ENCODE data around the gene IGF2R.
"Not testable (repeated sequence)": the region's sequence is repeated elsewhere in the genome, so short reads cannot be mapped to it uniquely, and the experiment has no call there.

The IGF2R gene

GRCh38 chr6:160092176-160092575, 123.3 kb downstream of the IGF2R start:
- H3K27me3 Mint-ChIP-seq (ENCODE audit: low read depth); H3K4me3 Mint-ChIP-seq; H3K9me3 Mint-ChIP-seq; H3K4me1 Mint-ChIP-seq (ENCODE audit: low read depth); H3K27ac Mint-ChIP-seq: not testable (repeated sequence)
- peaks cover 55% of the 10 kb centered on the region for H3K36me3 Mint-ChIP-seq (ENCODE audit: low read depth)

GRCh38 chr6:160092602-160093001, 123.7 kb downstream of the IGF2R start:
- H3K36me3 Mint-ChIP-seq (ENCODE audit: low read depth) = peaks cover 58% of the 10 kb centered on the region

GRCh38 chr6:160093061-160093460, 124.2 kb downstream of the IGF2R start:
- Mint-ChIP-seq H3K4me3 (no peak overlapping the region), H3K9me3 (no peaks in the 10 kb centered on the region), H3K27me3 (ENCODE audit: low read depth) (no peaks in the 10 kb centered on the region), H3K27ac (no peak overlapping the region), H3K36me3 (ENCODE audit: low read depth) (peaks cover 60% of the 10 kb centered on the region), H3K4me1 (ENCODE audit: low read depth) (peaks cover 3% of the 10 kb centered on the region)

More at GRCh38 chr6:160092602-160093001, 123.7 kb downstream of the IGF2R start:
- no peaks in the 10 kb centered on the region for H3K27me3 Mint-ChIP-seq (ENCODE audit: low read depth)
- peaks cover 3% of the 10 kb centered on the region for H3K4me1 Mint-ChIP-seq (ENCODE audit: low read depth)
- H3K4me3 Mint-ChIP-seq = no peak overlapping the region
- no peak overlapping the region for H3K27ac Mint-ChIP-seq
- no peaks in the 10 kb centered on the region for H3K9me3 Mint-ChIP-seq

GRCh38 chr6:160093946-160094345, 125.1 kb downstream of the IGF2R start:
- Mint-ChIP-seq H3K4me1 (ENCODE audit: low read depth) (peaks cover 6% of the 10 kb centered on the region), H3K4me3 (no peak overlapping the region), H3K27me3 (ENCODE audit: low read depth) (no peaks in the 10 kb centered on the region), H3K36me3 (ENCODE audit: low read depth) (peaks cover 59% of the 10 kb centered on the region), H3K27ac (no peak overlapping the region), H3K9me3 (no peaks in the 10 kb centered on the region)

GRCh38 chr6:160095146-160095845, 126.4 kb downstream of the IGF2R start:
- Mint-ChIP-seq H3K36me3 (ENCODE audit: low read depth) (peaks cover 48% of the 10 kb centered on the region), H3K4me1 (ENCODE audit: low read depth) (peaks cover 12% of the 10 kb centered on the region), H3K9me3 (no peaks in the 10 kb centered on the region), H3K27ac (no peak overlapping the region), H3K4me3 (no peak overlapping the region), H3K27me3 (ENCODE audit: low read depth) (no peaks in the 10 kb centered on the region)

- no peak overlapping the region for H3K4me3 Mint-ChIP-seq
- H3K4me1 Mint-ChIP-seq (ENCODE audit: low read depth) = peaks cover 15% of the 10 kb centered on the region
- H3K36me3 Mint-ChIP-seq (ENCODE audit: low read depth) = peaks cover 50% of the 10 kb centered on the region
- H3K27me3 Mint-ChIP-seq (ENCODE audit: low read depth) = no peaks in the 10 kb centered on the region
- H3K27ac Mint-ChIP-seq = peak overlapping the region; percentile 39
- no peaks in the 10 kb centered on the region for H3K9me3 Mint-ChIP-seq
Observed at GRCh38 chr6:160101277-160102205, 132.7 kb downstream of the IGF2R start.

GRCh38 chr6:160102399-160102798, 133.5 kb downstream of the IGF2R start:
- Mint-ChIP-seq H3K27me3 (ENCODE audit: low read depth) (no peaks in the 10 kb centered on the region), H3K27ac (no peak overlapping the region), H3K36me3 (ENCODE audit: low read depth) (peaks cover 48% of the 10 kb centered on the region), H3K9me3 (no peaks in the 10 kb centered on the region), H3K4me3 (no peak overlapping the region), H3K4me1 (ENCODE audit: low read depth) (peaks cover 15% of the 10 kb centered on the region)

- H3K36me3 Mint-ChIP-seq (ENCODE audit: low read depth) = peaks cover 47% of the 10 kb centered on the region
- peaks cover 17% of the 10 kb centered on the region for H3K4me1 Mint-ChIP-seq (ENCODE audit: low read depth)
- H3K4me3 Mint-ChIP-seq = no peak overlapping the region
- H3K27ac Mint-ChIP-seq = no peak overlapping the region
- H3K9me3 Mint-ChIP-seq = no peaks in the 10 kb centered on the region
- H3K27me3 Mint-ChIP-seq (ENCODE audit: low read depth) = no peaks in the 10 kb centered on the region
Observed at GRCh38 chr6:160102956-160103824, 134.3 kb downstream of the IGF2R start.

- no peak overlapping the region for H3K4me3 Mint-ChIP-seq
- H3K27me3 Mint-ChIP-seq (ENCODE audit: low read depth) = no peaks in the 10 kb centered on the region
- peaks cover 46% of the 10 kb centered on the region for H3K36me3 Mint-ChIP-seq (ENCODE audit: low read depth)
- H3K9me3 Mint-ChIP-seq = no peaks in the 10 kb centered on the region
- H3K4me1 Mint-ChIP-seq (ENCODE audit: low read depth) = peaks cover 17% of the 10 kb centered on the region
- H3K27ac Mint-ChIP-seq = no peak overlapping the region
Observed at GRCh38 chr6:160103825-160104100, 134.9 kb downstream of the IGF2R start.

- H3K4me3 Mint-ChIP-seq = no peak overlapping the region
- no peak overlapping the region for H3K27ac Mint-ChIP-seq
- H3K4me1 Mint-ChIP-seq (ENCODE audit: low read depth) = peaks cover 17% of the 10 kb centered on the region
- no peaks in the 10 kb centered on the region for H3K27me3 Mint-ChIP-seq (ENCODE audit: low read depth)
- peaks cover 44% of the 10 kb centered on the region for H3K36me3 Mint-ChIP-seq (ENCODE audit: low read depth)
- H3K9me3 Mint-ChIP-seq = no peaks in the 10 kb centered on the region
Observed at GRCh38 chr6:160104821-160105517, 136.1 kb downstream of the IGF2R start.

- peaks cover 41% of the 10 kb centered on the region for H3K36me3 Mint-ChIP-seq (ENCODE audit: low read depth)
- H3K4me3 Mint-ChIP-seq = no peak overlapping the region
- H3K27me3 Mint-ChIP-seq (ENCODE audit: low read depth) = no peaks in the 10 kb centered on the region
- peaks cover 14% of the 10 kb centered on the region for H3K4me1 Mint-ChIP-seq (ENCODE audit: low read depth)
- H3K27ac Mint-ChIP-seq = no peak overlapping the region
- H3K9me3 Mint-ChIP-seq = no peaks in the 10 kb centered on the region
Observed at GRCh38 chr6:160106010-160106409, 137.1 kb downstream of the IGF2R start.

GRCh38 chr6:160106701-160107100, 137.8 kb downstream of the IGF2R start:
- Mint-ChIP-seq H3K4me1 (ENCODE audit: low read depth) (peaks cover 11% of the 10 kb centered on the region), H3K27me3 (ENCODE audit: low read depth) (no peaks in the 10 kb centered on the region), H3K36me3 (ENCODE audit: low read depth) (peaks cover 42% of the 10 kb centered on the region), H3K4me3 (no peak overlapping the region), H3K27ac (peak overlapping the region; percentile 10), H3K9me3 (no peaks in the 10 kb centered on the region)

GRCh38 chr6:160108077-160108476, 139.2 kb downstream of the IGF2R start:
- Mint-ChIP-seq H3K4me1 (ENCODE audit: low read depth) (peaks cover 11% of the 10 kb centered on the region), H3K27me3 (ENCODE audit: low read depth) (no peaks in the 10 kb centered on the region), H3K4me3 (no peak overlapping the region), H3K9me3 (no peaks in the 10 kb centered on the region), H3K36me3 (ENCODE audit: low read depth) (peaks cover 39% of the 10 kb centered on the region), H3K27ac (peak overlapping the region; percentile 16)

GRCh38 chr6:160110586-160111123, 141.8 kb downstream of the IGF2R start:
- Mint-ChIP-seq H3K4me3 (no peak overlapping the region), H3K27ac (no peak overlapping the region), H3K9me3 (no peaks in the 10 kb centered on the region), H3K4me1 (ENCODE audit: low read depth) (peaks cover 11% of the 10 kb centered on the region), H3K36me3 (ENCODE audit: low read depth) (peaks cover 29% of the 10 kb centered on the region), H3K27me3 (ENCODE audit: low read depth) (no peaks in the 10 kb centered on the region)
